ENCODE results near the gene KAZN. TPM values are rescaled to one million over a fixed set of nuclear protein-coding genes. Genes with fewer than 3 reads are reported as not detected.

The KAZN gene
- total and polyA plus RNA-seq, 11 donors: 0.65 to 6.5 (median 2.3) TPM

DNA sequence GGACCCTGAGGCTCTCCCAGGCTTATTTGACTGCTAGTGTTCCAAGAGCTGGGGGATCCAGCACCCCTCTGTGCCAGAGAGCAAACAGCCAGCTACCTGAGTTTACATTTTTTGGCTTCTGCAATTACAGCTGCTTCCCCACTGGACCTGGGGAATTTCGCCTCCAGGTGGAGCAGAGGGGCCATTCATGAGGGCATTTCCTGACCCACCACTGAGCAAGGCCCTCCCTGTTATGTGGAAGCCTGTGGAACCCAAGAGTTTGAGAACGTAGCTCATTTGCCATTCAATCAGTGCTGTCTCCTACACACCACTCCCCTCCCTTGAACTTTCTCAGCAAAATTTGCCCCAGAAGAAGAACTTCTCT, 512.4 kb downstream of the KAZN start:
- Histone ChIP-seq H3K36me3 (no peaks in the 10 kb centered on the region), H3K4me1 (no peaks in the 10 kb centered on the region), H3K27ac (no peak overlapping the region), H3K9me3 (no peaks in the 10 kb centered on the region), H3K27me3 (no peaks in the 10 kb centered on the region), H3K4me3 (no peak overlapping the region)
- 88 to 97% (median 94%) methylated on average over 2 of the region's 2 CpGs for WGBS, 4 donors
- TF ChIP-seq POLR2A (IDR thresholded peaks at IDR 0.05): no peak
- TF ChIP-seq, protein P1, sequence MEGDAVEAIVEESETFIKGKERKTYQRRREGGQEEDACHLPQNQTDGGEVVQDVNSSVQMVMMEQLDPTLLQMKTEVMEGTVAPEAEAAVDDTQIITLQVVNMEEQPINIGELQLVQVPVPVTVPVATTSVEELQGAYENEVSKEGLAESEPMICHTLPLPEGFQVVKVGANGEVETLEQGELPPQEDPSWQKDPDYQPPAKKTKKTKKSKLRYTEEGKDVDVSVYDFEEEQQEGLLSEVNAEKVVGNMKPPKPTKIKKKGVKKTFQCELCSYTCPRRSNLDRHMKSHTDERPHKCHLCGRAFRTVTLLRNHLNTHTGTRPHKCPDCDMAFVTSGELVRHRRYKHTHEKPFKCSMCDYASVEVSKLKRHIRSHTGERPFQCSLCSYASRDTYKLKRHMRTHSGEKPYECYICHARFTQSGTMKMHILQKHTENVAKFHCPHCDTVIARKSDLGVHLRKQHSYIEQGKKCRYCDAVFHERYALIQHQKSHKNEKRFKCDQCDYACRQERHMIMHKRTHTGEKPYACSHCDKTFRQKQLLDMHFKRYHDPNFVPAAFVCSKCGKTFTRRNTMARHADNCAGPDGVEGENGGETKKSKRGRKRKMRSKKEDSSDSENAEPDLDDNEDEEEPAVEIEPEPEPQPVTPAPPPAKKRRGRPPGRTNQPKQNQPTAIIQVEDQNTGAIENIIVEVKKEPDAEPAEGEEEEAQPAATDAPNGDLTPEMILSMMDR (IDR thresholded peaks at IDR 0.05): no peak
- intact Hi-C loops (cut with DNase I): no loop called here
- no peak for DNase-seq
- ATAC-seq: no peak

DNA sequence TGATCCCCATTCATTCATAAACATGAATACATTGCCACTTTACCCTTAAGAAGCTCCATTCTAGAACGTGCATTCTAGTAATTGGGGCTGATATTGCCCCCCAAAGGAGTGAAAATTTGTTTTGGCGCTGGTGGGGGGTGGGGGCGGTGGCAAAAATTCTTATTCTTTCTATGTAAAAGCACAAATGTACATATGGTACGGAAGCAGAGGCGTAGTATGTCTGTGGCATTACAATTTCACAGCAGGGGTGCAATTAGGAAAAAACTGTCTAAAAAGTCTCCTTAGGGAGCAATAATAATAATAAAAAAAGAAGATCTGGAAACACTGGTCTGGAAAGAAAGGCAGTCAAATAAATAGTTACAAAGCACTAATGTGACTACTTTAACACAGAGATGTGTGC, 514.7 kb downstream of the KAZN start:
- no peak for TF ChIP-seq POLR2A (IDR thresholded peaks at IDR 0.05)
- TF ChIP-seq, protein P1 (IDR thresholded peaks at IDR 0.05): no peak
- Histone ChIP-seq H3K27me3 (no peaks in the 10 kb centered on the region), H3K27ac (no peak overlapping the region), H3K9me3 (no peaks in the 10 kb centered on the region), H3K4me1 (no peaks in the 10 kb centered on the region), H3K4me3 (no peak overlapping the region), H3K36me3 (no peaks in the 10 kb centered on the region)
- intact Hi-C loops (cut with DNase I): no loop called here
- WGBS, 4 donors: 92 to 95% (median 94%) methylated on average over 5 of the region's 5 CpGs
- ATAC-seq (no peak), DNase-seq (no peak)

DNA sequence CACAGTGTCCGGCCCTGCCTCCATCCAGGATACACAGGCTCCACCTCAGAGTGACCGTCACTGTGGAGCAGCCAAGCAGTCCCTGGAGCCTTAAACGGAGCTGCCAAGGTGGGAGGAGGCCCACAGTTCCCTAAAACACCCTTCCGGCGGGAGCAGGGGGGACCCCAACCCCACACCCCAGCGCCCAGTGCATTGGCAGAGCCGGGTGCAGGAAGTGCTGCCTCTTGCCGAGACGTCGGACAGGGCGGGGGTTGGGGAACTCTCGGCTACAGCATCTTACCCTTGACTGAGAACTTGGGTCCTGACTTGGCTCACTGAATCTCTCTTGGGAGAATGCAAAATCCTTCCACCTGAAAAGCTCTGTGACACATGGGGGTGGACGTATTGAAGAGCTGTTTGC, 516.4 kb downstream of the KAZN start:
- 86 to 93% (median 90%) methylated on average over 12 to 13 of the region's 13 CpGs for WGBS, 4 donors
- H3K4me3 ChIP-seq: no peak overlapping the region
- H3K9me3 ChIP-seq: no peaks in the 10 kb centered on the region
- DNase-seq (no peak), ATAC-seq (peak in 1 of 4 donors; percentile 19)
- H3K36me3 ChIP-seq: no peaks in the 10 kb centered on the region
- intact Hi-C loops (cut with DNase I): no loop called here
- TF ChIP-seq POLR2A (IDR thresholded peaks at IDR 0.05): no peak
- TF ChIP-seq, protein P1 (IDR thresholded peaks at IDR 0.05): no peak
- H3K4me1 ChIP-seq: no peaks in the 10 kb centered on the region
- no peaks in the 10 kb centered on the region for H3K27me3 ChIP-seq
- H3K27ac ChIP-seq: no peak overlapping the region

DNA sequence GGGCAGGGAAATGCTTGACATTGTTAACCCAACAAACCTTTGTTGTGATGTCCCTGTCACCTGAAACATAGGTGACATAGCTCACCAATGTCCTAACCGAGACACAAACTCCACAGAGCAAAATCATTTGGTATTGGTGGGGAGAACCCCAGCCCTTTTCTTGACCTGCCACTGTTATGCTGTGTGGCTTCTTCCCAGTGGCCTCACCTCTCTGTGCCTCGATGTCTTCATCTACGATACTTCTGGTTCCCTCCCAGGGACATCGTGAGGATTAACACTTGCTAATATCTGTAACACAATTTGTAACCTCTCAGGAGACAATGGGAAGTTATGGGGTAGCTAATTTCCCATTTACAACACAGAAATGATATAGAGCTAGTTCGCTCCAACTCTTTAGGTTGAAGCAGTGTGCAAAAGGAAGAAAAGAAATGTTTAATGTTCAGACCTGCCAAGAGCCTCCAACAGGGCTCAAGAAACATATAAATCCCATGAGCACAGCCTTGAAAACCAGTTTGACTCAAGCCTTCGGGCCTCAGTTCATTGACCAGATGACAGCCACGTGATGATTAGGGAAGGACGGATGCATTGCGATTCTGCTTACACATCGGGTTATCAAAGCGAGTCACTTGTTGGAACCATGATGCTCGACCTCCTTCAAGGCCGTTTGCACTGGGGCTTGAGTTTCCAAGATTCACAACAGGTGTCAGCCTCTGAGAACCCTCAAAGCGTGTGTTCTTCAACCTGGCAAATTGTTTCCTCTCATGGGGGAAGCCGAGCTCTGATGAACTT, 517.3 kb downstream of the KAZN start:
- TF ChIP-seq, protein P1 (IDR thresholded peaks at IDR 0.05): no peak
- no peak for TF ChIP-seq POLR2A (IDR thresholded peaks at IDR 0.05)
- Histone ChIP-seq H3K4me3 (no peak overlapping the region), H3K4me1 (no peaks in the 10 kb centered on the region), H3K9me3 (no peaks in the 10 kb centered on the region), H3K27me3 (no peaks in the 10 kb centered on the region), H3K27ac (no peak overlapping the region), H3K36me3 (no peaks in the 10 kb centered on the region)
- DNase-seq (no peak), ATAC-seq (no peak)
- intact Hi-C loops (cut with DNase I): no loop called here
- WGBS, 4 donors: 89 to 92% (median 91%) methylated on average over 15 of the region's 15 CpGs
